Keratinocyte (primary cell): ENCODE measurements around the gene MYO7B. TPM values are rescaled to one million over a fixed set of nuclear protein-coding genes. Genes with fewer than 3 reads are reported as not detected.

Experiments
- DNase-seq: peaks from one replicate; pipeline ENCODE4 v3.0.0-alpha.2; 2011; ENCODE audit warnings: low read depth, missing footprints, low spot score
- FAIRE-seq: peaks from 2 replicates; lab custom pipeline; 2011; peaks lifted over from hg19 to GRCh38; lab: Jason Lieb, UNC
- H2AFZ ChIP-seq: 2 replicates; pipeline ENCODE4 v1.6.0; 2012; ENCODE audit warnings: low read length, control low read depth, inconsistent platforms; ENCODE audit not compliant: control insufficient read depth
- H3K27ac ChIP-seq: 2 replicates; pipeline ENCODE4 v1.5.1; 2011; ENCODE audit warnings: low read length; ENCODE audit not compliant: control insufficient read depth, insufficient read depth
- H3K27me3 ChIP-seq: 3 replicates; pipeline ENCODE4 v1.6.0; 2011; ENCODE audit warnings: low read length; ENCODE audit not compliant: control insufficient read depth, insufficient read depth; ENCODE audit errors: extremely low read depth
- H3K36me3 ChIP-seq, 2 experiments: 2 replicates in 1 of 2; 3 replicates in 1 of 2; pipeline ENCODE4 v1.5.1; 2011; ENCODE audit warnings: low read length in 2 of 2, mild to moderate bottlenecking in 1 of 2; ENCODE audit not compliant: control insufficient read depth in 2 of 2, insufficient read depth in 2 of 2; ENCODE audit errors: extremely low read depth in 1 of 2
- H3K4me1 ChIP-seq: 3 replicates; pipeline ENCODE4 v1.5.1; 2011; ENCODE audit warnings: low read length; ENCODE audit not compliant: control insufficient read depth, insufficient read depth; ENCODE audit errors: extremely low read depth
- H3K4me2 ChIP-seq: 3 replicates; pipeline ENCODE4 v1.6.0; 2011; ENCODE audit warnings: low read depth, low read length; ENCODE audit not compliant: control insufficient read depth, insufficient read depth; ENCODE audit errors: extremely low read depth
- H3K4me3 ChIP-seq, 3 experiments: fragments of 200-600 bp in 1 of 3; sonication (generic) in 1 of 3; 2 replicates in 2 of 3; 3 replicates in 1 of 3; pipeline ENCODE4 v1.5.1; 2011 to 2016; ENCODE audit warnings: low read length in 3 of 3, mild to moderate bottlenecking in 3 of 3, control low read depth in 2 of 3, inconsistent platforms in 1 of 3, low read depth in 1 of 3, mixed read lengths in 1 of 3, mixed run types in 1 of 3, moderate library complexity in 1 of 3; ENCODE audit not compliant: control insufficient read depth in 2 of 3, insufficient read depth in 2 of 3; ENCODE audit errors: extremely low read depth in 1 of 3
- H3K79me2 ChIP-seq: 2 replicates; pipeline ENCODE4 v1.6.0; 2012; ENCODE audit warnings: low read length; ENCODE audit not compliant: control insufficient read depth, insufficient read depth
- H3K9ac ChIP-seq: 3 replicates; pipeline ENCODE4 v1.6.0; 2011; ENCODE audit warnings: low read length; ENCODE audit not compliant: control insufficient read depth, insufficient read depth; ENCODE audit errors: extremely low read depth
- H3K9me1 ChIP-seq: 3 replicates; pipeline ENCODE4 v1.6.0; 2011; ENCODE audit warnings: low read length; ENCODE audit not compliant: control insufficient read depth, insufficient read depth; ENCODE audit errors: extremely low read depth
- H3K9me3 ChIP-seq: 2 replicates; pipeline ENCODE4 v1.5.1; 2012; ENCODE audit warnings: low read depth, low read length; ENCODE audit not compliant: control insufficient read depth
- H4K20me1 ChIP-seq: 3 replicates; pipeline ENCODE4 v1.6.0; 2011; ENCODE audit warnings: low read length; ENCODE audit not compliant: control insufficient read depth, insufficient read depth; ENCODE audit errors: extremely low read depth
- EZH2 ChIP-seq: IDR thresholded peaks from one replicate; pipeline ENCODE4 v1.6.1; 2012; ENCODE audit warnings: inconsistent platforms, mild to moderate bottlenecking, low read length, moderate library complexity
- dilution Hi-C: fragments of 300-500 bp; cut with MboI; formaldehyde crosslinking; loops from one replicate; pipeline ENCODE4 v1.7.0; 2020; ENCODE audit warnings: low sequenced_read_pairs; ENCODE audit not compliant: extremely low pct_ligation_motif_present
- polyA plus RNA-seq, 5 experiments: library from polyadenylated mRNA; depleted of rRNA in 3 of 5; stranded (reverse) in 3 of 5; stranded (forward) in 1 of 5; unstranded in 1 of 5; fragments of >200 nt; gene quantifications; 1 replicate in 1 of 5; 2 replicates in 3 of 5; 3 replicates in 1 of 5; pipeline versions ENCODE4 v1.2.1 to v1.2.3, GENCODE V29; 2011 to 2012; ENCODE audit warnings: missing spikeins in 2 of 5, low read depth in 1 of 5, low replicate concordance in 1 of 5
- TF ChIP-seq, protein P1 (sequence below), 3 experiments: IDR thresholded peaks in 1 of 3; conservative IDR thresholded peaks in 1 of 3; optimal IDR thresholded peaks in 1 of 3; 2 replicates in 2 of 3; 3 replicates in 1 of 3; pipeline versions ENCODE3 to v1.5.1; 2011; ENCODE audit warnings: low read length in 3 of 3, mild to moderate bottlenecking in 3 of 3, moderate library complexity in 2 of 3, control low read depth in 1 of 3, inconsistent platforms in 1 of 3; ENCODE audit not compliant: insufficient read depth in 2 of 3; ENCODE audit errors: extremely low read depth in 1 of 3

MYO7B gene
- polyA plus RNA-seq, 1 donor (not counting 4 experiments of a cell fraction or from before 2014, with no cell fraction given) = not detected

- dilution Hi-C loops = loop anchor here (25.0 kb wide), 1 partner anchor 98 kb away; no protein-coding TSS in a partner anchor
- Histone ChIP-seq H3K4me3 (no peak overlapping the region), H3K4me2 (no peak overlapping the region), H3K9ac (no peak overlapping the region), H3K9me3 (peaks cover 6% of the 10 kb centered on the region), H3K27ac (no peak overlapping the region), H3K79me2 (no peaks in the 10 kb centered on the region), H3K4me1 (no peaks in the 10 kb centered on the region), H3K36me3 (no peaks in the 10 kb centered on the region), H2AFZ (no peak overlapping the region), H3K27me3 (peaks cover 4% of the 10 kb centered on the region), H4K20me1 (no peaks in the 10 kb centered on the region), H3K9me1 (no peaks in the 10 kb centered on the region)
- no peak for DNase-seq
- no peak for TF ChIP-seq EZH2
- TF ChIP-seq, protein P1, sequence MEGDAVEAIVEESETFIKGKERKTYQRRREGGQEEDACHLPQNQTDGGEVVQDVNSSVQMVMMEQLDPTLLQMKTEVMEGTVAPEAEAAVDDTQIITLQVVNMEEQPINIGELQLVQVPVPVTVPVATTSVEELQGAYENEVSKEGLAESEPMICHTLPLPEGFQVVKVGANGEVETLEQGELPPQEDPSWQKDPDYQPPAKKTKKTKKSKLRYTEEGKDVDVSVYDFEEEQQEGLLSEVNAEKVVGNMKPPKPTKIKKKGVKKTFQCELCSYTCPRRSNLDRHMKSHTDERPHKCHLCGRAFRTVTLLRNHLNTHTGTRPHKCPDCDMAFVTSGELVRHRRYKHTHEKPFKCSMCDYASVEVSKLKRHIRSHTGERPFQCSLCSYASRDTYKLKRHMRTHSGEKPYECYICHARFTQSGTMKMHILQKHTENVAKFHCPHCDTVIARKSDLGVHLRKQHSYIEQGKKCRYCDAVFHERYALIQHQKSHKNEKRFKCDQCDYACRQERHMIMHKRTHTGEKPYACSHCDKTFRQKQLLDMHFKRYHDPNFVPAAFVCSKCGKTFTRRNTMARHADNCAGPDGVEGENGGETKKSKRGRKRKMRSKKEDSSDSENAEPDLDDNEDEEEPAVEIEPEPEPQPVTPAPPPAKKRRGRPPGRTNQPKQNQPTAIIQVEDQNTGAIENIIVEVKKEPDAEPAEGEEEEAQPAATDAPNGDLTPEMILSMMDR (optimal IDR thresholded peaks at IDR 0.05 in 1 of 3, IDR thresholded peaks at IDR 0.05 in 1 of 3, conservative IDR thresholded peaks at IDR 0.05 in 1 of 3; ENCODE audit: extremely low read depth in 1 of 3, insufficient read depth in 2 of 3, low read length in 3 of 3) = no peak
- no peak for FAIRE-seq
Observed at GRCh38 chr2:127685410-127686080, 150.1 kb downstream of the MYO7B start.

Other genes with a start within 250 kb of the MYO7B start
- gene ERCC3, start 241.5 kb upstream of the MYO7B start, polyA plus RNA-seq = 40.1 to 49.0 TPM (median 40.6 TPM) in 3 replicates
- 8.7 to 11.9 TPM (median 9.9 TPM) in 3 replicates for gene MAP3K2, start 147.7 kb upstream of the MYO7B start, polyA plus RNA-seq
- 0.16 to 0.42 TPM (median 0.33 TPM) in 3 replicates for gene PROC, start 117.3 kb upstream of the MYO7B start, polyA plus RNA-seq
- 34.8 to 52.0 TPM (median 50.3 TPM) in 3 replicates for gene IWS1, start 9.2 kb upstream of the MYO7B start, polyA plus RNA-seq
- not detected in 3 replicates for gene GPR17, start 110.5 kb downstream of the MYO7B start, polyA plus RNA-seq
- gene LIMS2, start 139.8 kb downstream of the MYO7B start, polyA plus RNA-seq = not detected in 3 replicates
- gene SFT2D3, start 165.8 kb downstream of the MYO7B start, polyA plus RNA-seq = 1.8 to 2.4 TPM (median 2.3 TPM) in 3 replicates